OCI-LY1 (cell line): ENCODE data around the gene KIF13A.

Experiments
- CTCF ChIP-seq: fragments of 200-600 bp; sonication (generic), shearing (Covaris generic); IDR thresholded peaks from 2 replicates; pipeline ENCODE4 v1.5.1; 2017; ENCODE audit warnings: mild to moderate bottlenecking, antibody characterized with exemption, low read length, moderate library complexity, mixed read lengths
- EZH2 ChIP-seq: fragments of 200-600 bp; sonication (generic), shearing (Covaris generic); IDR thresholded peaks from 2 replicates; pipeline ENCODE4 v1.8.0; 2017; ENCODE audit warnings: borderline replicate concordance, mixed run types, mild to moderate bottlenecking, antibody characterized with exemption, low read length, moderate library complexity, mixed read lengths

GRCh38 chr6:17798477-17799154, 188.8 kb downstream of the KIF13A start:
- TF ChIP-seq EZH2 (no peak), CTCF (no peak)
